ENCODE measurements around the gene MSH5.
A peak's percentile ranks its signal among the peaks of the same experiment; 100 is the strongest.

Gene MSH5

DNA sequence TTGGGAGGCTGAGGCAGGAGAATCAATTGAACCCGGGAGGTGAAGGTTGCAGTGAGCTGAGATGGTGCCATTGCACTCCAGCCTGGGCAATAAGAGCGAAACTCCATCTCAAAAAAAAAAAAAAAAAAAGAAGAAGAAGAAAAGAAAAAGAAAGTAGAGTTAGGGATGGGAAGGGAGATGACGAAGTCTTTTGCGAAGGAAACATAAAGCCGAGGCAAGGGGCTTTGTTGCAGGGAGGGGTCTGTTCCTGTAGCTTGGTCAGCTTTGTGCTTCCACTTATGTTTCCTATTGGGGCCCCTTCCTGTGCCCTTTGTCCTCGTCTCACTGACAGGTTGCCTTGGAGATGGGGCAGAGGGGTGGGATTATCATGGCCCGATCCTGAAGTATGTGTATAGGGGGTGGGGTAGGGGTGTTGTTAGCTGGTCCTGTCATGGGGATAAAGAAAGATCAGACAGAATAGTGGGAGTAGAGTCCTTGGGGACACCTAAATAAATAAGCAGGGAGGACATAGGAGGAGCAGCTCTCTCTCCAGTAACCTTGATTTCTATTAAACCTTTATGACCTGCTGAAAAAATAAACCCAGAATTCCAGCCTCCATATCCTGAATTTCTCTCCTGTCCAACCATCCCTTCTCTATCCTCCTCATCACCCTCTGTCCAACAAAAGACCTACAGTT, 2.4 kb upstream of the MSH5 start:
- Histone ChIP-seq H3K4me3 (peak overlapping the region; percentile 75 to 98 (median 89)), H3K4me2 (peak overlapping the region; percentile 93 to 100 (median 99)), H3K36me3 (peaks cover 21 to 37% (median 33%) of the 10 kb centered on the region in 11 experiments), H3K9ac (peak overlapping the region; percentile 88 to 97 (median 92)), H3K4me1 (peaks cover 64 to 71% (median 68%) of the 10 kb centered on the region in 10 experiments), H3K27me3 (no peaks in the 10 kb centered on the region), H3K27ac (peak overlapping the region; percentile 81 to 100 (median 97)), H3K9me3 (replicated peaks in 1 of 11) (no peaks in the 10 kb centered on the region), H4K20me1 (peaks cover 9 to 26% (median 22%) of the 10 kb centered on the region in 11 experiments; a peak in 19 of 22 replicates)
- no peak for TF ChIP-seq Cebpa-rat (IDR thresholded peaks at IDR 0.05)

DNA sequence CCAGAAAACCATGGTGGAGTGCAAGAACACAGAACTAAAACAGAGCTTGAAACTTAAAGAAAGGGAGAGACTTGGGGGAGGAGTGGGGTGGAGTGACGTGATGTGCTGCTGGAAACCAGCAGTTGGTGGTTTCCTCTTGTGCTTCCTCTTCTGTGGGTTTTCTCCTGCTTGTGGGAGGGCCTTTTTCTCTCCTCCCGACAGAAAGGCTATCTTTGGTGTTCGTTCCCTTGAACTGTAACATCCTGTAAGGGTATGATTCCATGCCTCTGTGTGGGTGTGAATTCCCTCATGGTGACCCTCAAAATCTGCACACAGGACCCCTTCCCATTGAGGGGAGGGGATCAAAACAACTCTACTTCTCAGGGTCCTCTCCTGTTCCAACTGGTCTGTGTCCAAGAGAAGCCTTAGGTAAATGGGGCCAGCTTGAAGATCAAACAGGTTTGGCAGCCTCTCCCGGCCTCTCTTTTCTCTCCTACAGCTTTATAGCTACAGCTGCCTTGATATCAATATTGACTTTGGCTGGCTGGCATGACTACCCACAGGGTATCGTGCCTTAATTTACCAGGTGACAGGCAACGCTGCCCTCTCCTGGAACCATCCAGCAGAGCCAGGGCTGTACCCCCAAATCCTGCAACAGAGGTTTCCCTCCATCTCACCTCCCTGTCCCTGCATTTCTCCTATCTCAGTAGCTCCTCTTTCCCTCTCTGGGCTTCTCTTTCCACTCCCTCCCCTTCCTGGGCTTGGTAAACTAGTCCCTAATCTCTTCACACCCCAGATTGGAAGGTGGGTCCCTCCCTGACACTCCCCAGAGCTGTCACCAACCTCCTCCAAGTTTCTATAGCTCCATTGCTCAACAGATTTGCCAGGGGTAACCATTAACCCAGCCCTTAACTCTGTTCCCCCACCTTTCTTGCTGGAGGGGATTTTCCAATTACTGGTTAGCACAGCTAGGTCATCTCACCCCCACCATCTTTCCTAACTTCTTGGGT, 1.5 kb upstream of the MSH5 start:
- peak in 1 of 11 experiments; percentile 31; a peak in 1 of 22 replicates for TF ChIP-seq Cebpa-rat (IDR thresholded peaks at IDR 0.05)
- Histone ChIP-seq H3K27ac (peak overlapping the region; percentile 81 to 100 (median 97)), H4K20me1 (peaks cover 9 to 18% (median 14%) of the 10 kb centered on the region in 11 experiments; a peak in 19 of 22 replicates), H3K4me2 (peak overlapping the region; percentile 93 to 100 (median 99)), H3K4me1 (peaks cover 57 to 73% (median 65%) of the 10 kb centered on the region in 10 experiments), H3K27me3 (no peaks in the 10 kb centered on the region), H3K36me3 (peaks cover 13 to 37% (median 33%) of the 10 kb centered on the region in 11 experiments), H3K9ac (peak overlapping the region; percentile 88 to 97 (median 92)), H3K4me3 (peak overlapping the region; percentile 75 to 98 (median 89)), H3K9me3 (replicated peaks in 1 of 11) (no peaks in the 10 kb centered on the region)

DNA sequence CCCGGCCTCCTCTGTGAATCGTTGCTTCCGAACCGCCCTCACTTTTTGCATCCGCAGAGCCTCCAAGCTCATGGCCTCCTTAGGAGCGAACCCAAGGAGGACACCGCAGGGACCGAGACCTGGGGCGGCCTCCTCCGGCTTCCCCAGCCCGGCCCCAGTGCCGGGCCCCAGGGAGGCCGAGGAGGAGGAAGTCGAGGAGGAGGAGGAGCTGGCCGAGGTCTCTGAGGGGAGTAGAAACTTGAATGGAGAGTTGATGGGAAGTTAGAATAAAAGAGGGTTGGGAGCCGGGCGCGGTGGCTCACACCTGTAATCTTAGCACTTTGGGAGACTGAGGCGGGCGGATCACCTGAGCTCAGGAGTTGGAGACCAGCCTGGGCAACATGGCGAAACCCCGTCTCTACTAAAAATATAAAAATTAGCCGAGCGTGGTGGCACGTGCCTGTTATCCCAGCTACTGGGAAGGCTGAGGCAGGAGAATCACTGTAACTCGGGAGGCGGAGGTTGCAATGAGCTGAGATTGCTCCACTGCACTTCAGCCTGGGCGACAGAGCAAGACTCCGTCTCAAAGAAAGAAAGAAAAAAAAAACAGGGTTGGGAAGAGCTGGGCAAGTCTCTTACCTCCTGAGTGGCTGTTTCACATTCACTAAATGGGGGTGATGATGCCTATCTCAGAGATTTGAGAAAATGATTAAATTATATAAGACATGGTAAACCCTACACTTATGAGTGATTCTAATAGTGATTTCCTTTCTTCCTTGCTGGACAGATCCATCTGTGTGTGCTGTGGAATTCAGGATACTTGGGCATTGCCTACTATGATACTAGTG, 805 bp downstream of the MSH5 start:
- TF ChIP-seq Cebpa-rat (IDR thresholded peaks at IDR 0.05), result peak in 1 of 11 experiments; percentile 10; a peak in 1 of 22 replicates
- H3K4me2 ChIP-seq, result peak overlapping the region; percentile 93 to 100 (median 99)
- H3K27ac ChIP-seq, result peak overlapping the region; percentile 25 to 100 (median 97); a peak in 21 of 22 replicates
- peaks cover 0 to 37% (median 31%) of the 10 kb centered on the region in 11 experiments; a peak in 18 of 22 replicates for H3K36me3 ChIP-seq
- no peaks in the 10 kb centered on the region for H4K20me1 ChIP-seq
- peaks cover 56 to 78% (median 69%) of the 10 kb centered on the region in 10 experiments for H3K4me1 ChIP-seq
- H3K9me3 ChIP-seq (replicated peaks in 1 of 11), result no peaks in the 10 kb centered on the region
- H3K27me3 ChIP-seq, result no peaks in the 10 kb centered on the region
- peak overlapping the region; percentile 70 to 98 (median 88) for H3K4me3 ChIP-seq
- H3K9ac ChIP-seq, result peak overlapping the region; percentile 70 to 97 (median 91)

GRCh38 chr6:31741815-31742214, 2.0 kb downstream of the MSH5 start:
- H3K27ac ChIP-seq, result peak overlapping the region in 8 of 11 experiments; percentile 96 to 100 (median 98); a peak in 12 of 22 replicates
- no peaks in the 10 kb centered on the region for H3K27me3 ChIP-seq
- H3K9ac ChIP-seq, result peak overlapping the region in 4 of 11 experiments; percentile 2 to 97 (median 88); a peak in 2 of 22 replicates
- no peaks in the 10 kb centered on the region for H3K9me3 ChIP-seq (replicated peaks in 1 of 11)
- H3K4me3 ChIP-seq, result 0 out of 20 replicates have a peak overlapping the region, but pooled peaks of 1 of the 10 experiments have one; percentile 87
- H3K36me3 ChIP-seq, result peaks cover 0 to 49% (median 39%) of the 10 kb centered on the region in 11 experiments; a peak in 18 of 22 replicates
- peak overlapping the region; percentile 93 to 100 (median 99); a peak in 21 of 22 replicates for H3K4me2 ChIP-seq
- H3K4me1 ChIP-seq, result peaks cover 53 to 76% (median 66%) of the 10 kb centered on the region in 10 experiments
- no peaks in the 10 kb centered on the region for H4K20me1 ChIP-seq
- TF ChIP-seq Cebpa-rat (IDR thresholded peaks at IDR 0.05), result no peak

GRCh38 chr6:31742894-31743293, 3.1 kb downstream of the MSH5 start:
- H3K4me3 ChIP-seq, result no peak overlapping the region
- H3K9ac ChIP-seq, result no peak overlapping the region
- no peaks in the 10 kb centered on the region for H3K9me3 ChIP-seq (replicated peaks in 1 of 11)
- H3K4me2 ChIP-seq, result 0 out of 22 replicates have a peak overlapping the region, but pooled peaks of 3 of the 11 experiments have one; percentile 93 to 100 (median 99)
- TF ChIP-seq Cebpa-rat (IDR thresholded peaks at IDR 0.05), result no peak
- peaks cover 7 to 60% (median 49%) of the 10 kb centered on the region in 11 experiments; a peak in 20 of 22 replicates for H3K36me3 ChIP-seq
- H3K4me1 ChIP-seq, result peaks cover 44 to 66% (median 56%) of the 10 kb centered on the region in 10 experiments
- no peaks in the 10 kb centered on the region for H3K27me3 ChIP-seq
- no peaks in the 10 kb centered on the region for H4K20me1 ChIP-seq
- H3K27ac ChIP-seq, result peak overlapping the region in 2 of 11 experiments; percentile 97 to 100; a peak in 3 of 22 replicates

DNA sequence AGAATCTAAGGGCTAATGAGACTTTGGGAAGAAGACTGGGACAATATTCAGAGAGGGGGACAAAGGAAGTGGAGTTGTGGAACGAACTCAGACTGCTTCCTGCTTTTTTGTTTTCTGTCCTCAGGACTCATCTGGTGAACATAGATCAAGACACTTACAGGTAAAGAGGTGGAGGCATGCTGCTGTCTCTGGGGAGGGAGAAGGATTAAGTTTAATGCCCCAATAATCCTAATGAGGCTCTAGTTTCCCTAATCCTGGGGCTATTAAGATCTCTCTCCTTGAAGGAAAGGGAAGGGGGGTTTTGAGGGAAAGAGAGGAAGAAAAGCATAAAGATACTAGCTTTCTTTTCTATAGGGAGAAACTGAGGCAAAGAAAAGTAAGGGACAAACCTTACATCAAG, 4.6 kb downstream of the MSH5 start:
- Histone ChIP-seq H3K27ac (peak overlapping the region in 9 of 11 experiments; percentile 35 to 62 (median 39); a peak in 14 of 22 replicates), H3K4me2 (peak overlapping the region; percentile 6 to 57 (median 43); a peak in 21 of 22 replicates), H3K9me3 (replicated peaks in 1 of 11) (no peaks in the 10 kb centered on the region)

DNA sequence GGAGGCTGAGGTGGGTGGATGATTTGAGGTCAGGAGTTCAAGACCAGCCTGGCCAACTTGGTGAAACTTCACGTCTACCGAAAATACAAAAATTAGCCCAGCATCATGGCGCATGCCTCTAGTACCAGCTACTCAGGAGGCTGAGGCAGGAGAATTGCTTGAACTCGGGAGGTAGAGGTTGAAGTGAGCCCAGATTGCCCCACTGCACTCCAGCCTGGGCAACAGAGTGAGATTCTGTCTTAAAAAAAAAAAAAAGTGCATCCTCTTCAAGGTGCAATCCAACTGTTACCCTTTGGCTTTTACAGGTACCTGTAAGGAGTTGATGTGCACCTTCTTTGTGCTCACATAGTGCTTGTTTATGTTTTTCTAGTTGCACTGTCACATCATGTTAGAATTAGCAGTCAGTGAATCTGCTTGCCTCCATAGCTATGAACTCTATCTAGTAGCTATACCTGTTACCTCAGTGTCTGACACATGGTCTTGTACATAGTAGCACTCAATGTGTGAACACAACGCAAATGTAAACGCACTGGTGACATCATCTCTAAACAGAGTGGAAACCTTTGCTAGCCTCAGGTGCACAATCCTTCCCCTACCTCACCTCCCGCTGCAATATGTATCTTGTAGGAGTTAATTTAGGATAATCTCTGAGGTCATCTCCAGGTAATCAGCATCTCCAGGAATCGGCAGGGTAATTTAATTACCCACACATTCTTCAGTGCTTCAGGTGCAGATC, 9.7 kb downstream of the MSH5 start:
- no peaks in the 10 kb centered on the region for H3K9me3 ChIP-seq (replicated peaks in 1 of 11)
- no peak for TF ChIP-seq Cebpa-rat (IDR thresholded peaks at IDR 0.05)
- peaks cover 8 to 66% (median 37%) of the 10 kb centered on the region in 11 experiments; a peak in 18 of 22 replicates for H3K36me3 ChIP-seq
- H3K27me3 ChIP-seq, result no peaks in the 10 kb centered on the region
- H3K27ac ChIP-seq, result no peak overlapping the region
- no peaks in the 10 kb centered on the region for H4K20me1 ChIP-seq
- H3K4me3 ChIP-seq, result no peak overlapping the region
- no peak overlapping the region for H3K4me2 ChIP-seq
- peaks cover 4 to 13% (median 9%) of the 10 kb centered on the region in 10 experiments for H3K4me1 ChIP-seq
- no peak overlapping the region for H3K9ac ChIP-seq

More for the DNA sequence above, 4.6 kb downstream of the MSH5 start:
- Histone ChIP-seq H4K20me1 (no peaks in the 10 kb centered on the region), H3K4me1 (peaks cover 30 to 52% (median 42%) of the 10 kb centered on the region in 10 experiments), H3K4me3 (no peak overlapping the region), H3K9ac (peak overlapping the region in 7 of 11 experiments; percentile 6 to 31 (median 22); a peak in 8 of 22 replicates), H3K36me3 (peaks cover 8 to 74% (median 60%) of the 10 kb centered on the region in 11 experiments; a peak in 20 of 22 replicates), H3K27me3 (no peaks in the 10 kb centered on the region)
- TF ChIP-seq Cebpa-rat (IDR thresholded peaks at IDR 0.05), result no peak
